Measurements from ENCODE around the gene APOE.

The APOE gene

GRCh38 chr19:44955505-44956439, 50.2 kb downstream of the APOE start:
- DNase-seq, result no peak

- no peak for DNase-seq
Measured at GRCh38 chr19:44957526-44957925, 51.9 kb downstream of the APOE start.

- no peak for DNase-seq
Measured at GRCh38 chr19:44958090-44958489, 52.5 kb downstream of the APOE start.

Data from MV-4-11 (cell line).